GM18870 (cell line): ENCODE results near the gene FAU.
"Not testable (repeated sequence)": the region's sequence is repeated elsewhere in the genome, so short reads cannot be mapped to it uniquely, and the experiment has no call there.

Source experiments
- ATAC-seq: cut with Tn5 transposase; IDR thresholded peaks from one replicate; pipeline ENCODE4 v1.9.1; 2021; ENCODE audit warnings: moderate library complexity; ENCODE audit not compliant: unreplicated experiment

FAU gene

GRCh38 chr11:65124480-65125196, 2.7 kb upstream of the FAU start:
- ATAC-seq, result no peak

GRCh38 chr11:65121447-65121864, 478 bp downstream of the FAU start:
- no peak for ATAC-seq

GRCh38 chr11:65120831-65121230, 1.1 kb downstream of the FAU start:
- ATAC-seq, result no peak

GRCh38 chr11:65119670-65119995, 2.3 kb downstream of the FAU start:
- ATAC-seq, result no peak

GRCh38 chr11:65118891-65119669, 2.9 kb downstream of the FAU start:
- not testable (repeated sequence) for ATAC-seq

- ATAC-seq, result no peak
These were observed 3.7 kb downstream of the FAU start for GRCh38 chr11:65118097-65118837.

GRCh38 chr11:65117206-65118096, 4.5 kb downstream of the FAU start, which contains the start of gene ZNHIT2:
Gene ZNHIT2 (minus strand): TSS chr11:65117701. CDS start chr11:65117653, 48 bp downstream.
- ATAC-seq, result peak; percentile 60

- ATAC-seq, result no peak
These were observed 5.3 kb downstream of the FAU start for GRCh38 chr11:65116370-65117205.

GRCh38 chr11:65115361-65116082, 6.4 kb downstream of the FAU start:
- ATAC-seq, result no peak

GRCh38 chr11:65114538-65115171, 7.3 kb downstream of the FAU start:
- ATAC-seq, result no peak

GRCh38 chr11:65113839-65114238, 8.1 kb downstream of the FAU start:
- ATAC-seq, result no peak

GRCh38 chr11:65113361-65113756, 8.6 kb downstream of the FAU start:
- ATAC-seq, result no peak

GRCh38 chr11:65112546-65113360, 9.2 kb downstream of the FAU start:
- ATAC-seq, result no peak

- peak; percentile 44 for ATAC-seq
These were observed 10.0 kb downstream of the FAU start, which contains the start of gene TM7SF2 for GRCh38 chr11:65111744-65112545. Gene TM7SF2 (plus strand): TSS chr11:65111872. CDS start chr11:65112016, 144 bp downstream.

GRCh38 chr11:65111159-65111743, 10.7 kb downstream of the FAU start:
- no peak for ATAC-seq

GRCh38 chr11:65110354-65110861, 11.5 kb downstream of the FAU start:
- no peak for ATAC-seq
